ENCODE data around the gene ERCC1. TPM values are rescaled to one million over a fixed set of nuclear protein-coding genes. Genes with fewer than 3 reads are reported as not detected.

ERCC1 gene
- total and polyA plus RNA-seq, 2 of the 13 experiments (the other 11 are each of a cell fraction or from before 2014, with no cell fraction given): 40.0 to 66.4 TPM

- no TSS peak for BruUV-seq (replicated peaks)
- in situ Hi-C loops (cut with HindIII; ENCODE audit: extremely low pct_ligation_motif_present, low pct_unique_long_range_greater_than_20kb): no loop called here
- H3K27ac ChIP-seq (ENCODE audit: extremely low read length, insufficient read depth, low read length): peak overlapping the region; percentile 29
- H3K79me2 ChIP-seq (ENCODE audit: insufficient read depth, low read length): no peaks in the 10 kb centered on the region
- H4K20me1 ChIP-seq (ENCODE audit: insufficient read depth, low read length): no peaks in the 10 kb centered on the region
- H3K9ac ChIP-seq (ENCODE audit: insufficient read depth, low read depth, low read length): peak overlapping the region; percentile 88
- no peak for DNase-seq (ENCODE audit: low spot score)
- ATAC-seq: no peak
- ChIA-PET CTCF (ENCODE audit: low intra/inter-chr PET ratio, low total read pairs) (no interaction called here), POLR2A (interaction anchor here (2.9 kb wide), 1 partner anchor 18 kb away, joined by 8 read pairs; no protein-coding TSS in a partner anchor)
- WGBS (ENCODE audit: low lambda C conversion rate): 5% methylated on average over 7 of the region's 28 CpGs
- no peak for FAIRE-seq
- peaks cover 96% of the 10 kb centered on the region for H3K4me1 ChIP-seq (ENCODE audit: insufficient read depth, low read length)
- no peak overlapping the region for H2AFZ ChIP-seq (ENCODE audit: low read length)
- H3K4me2 ChIP-seq (ENCODE audit: low read depth, low read length): peak overlapping the region; percentile 94
- no peaks in the 10 kb centered on the region for H3K36me3 ChIP-seq (replicated peaks in 1 of 2; ENCODE audit: control insufficient read depth in 1 of 2, insufficient read depth in 2 of 2, low read length in 2 of 2)
- peaks cover 0 to 8% of the 10 kb centered on the region in 2 experiments; a peak in 4 of 5 replicates for H3K27me3 ChIP-seq (ENCODE audit: control insufficient read depth in 1 of 2, insufficient read depth in 2 of 2, low read length in 2 of 2)
- intact Hi-C loops (cut with micrococcal nuclease; ENCODE audit: unreplicated experiment): no loop called here
- no peaks in the 10 kb centered on the region for H3K9me3 ChIP-seq (ENCODE audit: low read length)
- H3K4me3 ChIP-seq (replicated peaks in 1 of 3; ENCODE audit: insufficient read depth in 1 of 3, low read depth in 2 of 3, low read length in 3 of 3): peak overlapping the region; percentile 44 to 73 (median 65); a peak in 5 of 6 replicates
- TF ChIP-seq ZNF276 (CRISPR knock-in tag; IDR thresholded peaks at IDR 0.05; ENCODE audit: low read depth) (no peak), ZBTB20 (CRISPR knock-in tag; IDR thresholded peaks at IDR 0.05; ENCODE audit: borderline replicate concordance, low read depth) (no peak), SAP130 (CRISPR knock-in tag; IDR thresholded peaks at IDR 0.05; ENCODE audit: low read depth) (no peak), ZMYM2 (CRISPR knock-in tag; IDR thresholded peaks at IDR 0.05) (no peak), SKIL (CRISPR knock-in tag; IDR thresholded peaks at IDR 0.05; ENCODE audit: borderline replicate concordance) (0 out of 2 replicates have a peak, but pooled peaks have one; percentile 18), HOXA7 (CRISPR knock-in tag; IDR thresholded peaks at IDR 0.05) (0 out of 2 replicates have a peak, but pooled peaks have one; percentile 38), RNF2 (conservative IDR thresholded peaks at IDR 0.05; ENCODE audit: low read depth) (peak; percentile 55; the same call in 1 of the 2 replicates), RFXANK (CRISPR knock-in tag; IDR thresholded peaks at IDR 0.05) (no peak), ISX (CRISPR knock-in tag; conservative IDR thresholded peaks at IDR 0.05) (no peak), HOXA9 (CRISPR knock-in tag; IDR thresholded peaks at IDR 0.05; ENCODE audit: borderline replicate concordance) (0 out of 2 replicates have a peak, but pooled peaks have one; percentile 49), RFX3 (CRISPR knock-in tag; IDR thresholded peaks at IDR 0.05) (no peak), ATF4 (CRISPR knock-in tag; IDR thresholded peaks at IDR 0.05) (0 out of 4 replicates have a peak, but pooled peaks of 1 of the 2 experiments have one; percentile 13), MLX (CRISPR knock-in tag; IDR thresholded peaks at IDR 0.05) (no peak), ZNF710 (CRISPR knock-in tag; IDR thresholded peaks at IDR 0.05; ENCODE audit: borderline replicate concordance) (no peak), CREM (IDR thresholded peaks at IDR 0.05) (no peak), CREM (CRISPR knock-in tag; IDR thresholded peaks at IDR 0.05) (no peak), TARDBP (CRISPR knock-in tag; IDR thresholded peaks at IDR 0.05) (no peak)
Observed at GRCh38 chr19:45451131-45451849, 27.6 kb upstream of the ERCC1 start.
